ENCODE results near the gene LMTK2.

The LMTK2 gene

DNA sequence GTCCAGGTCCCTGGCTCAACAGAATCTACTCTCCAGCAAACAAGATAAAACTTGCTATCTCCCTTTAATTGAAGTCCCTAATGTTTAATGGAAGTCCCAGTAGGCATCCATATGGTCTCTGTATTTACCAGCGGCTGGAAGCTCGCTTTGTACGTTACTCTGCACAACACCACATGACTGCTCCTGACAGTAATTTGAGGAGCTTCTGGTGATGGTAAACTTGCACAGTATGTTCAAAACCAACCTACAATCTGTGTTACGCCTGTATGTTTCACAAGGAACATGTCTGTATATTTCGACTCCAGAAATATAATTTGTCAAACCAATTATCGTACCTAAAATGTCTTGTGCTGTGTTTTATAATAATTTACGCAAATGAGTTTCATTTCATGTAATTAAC, 149.8 kb downstream of the LMTK2 start:
- H3K27me3 ChIP-seq (ENCODE audit: insufficient read depth, low read depth, severe bottlenecking), result no peaks in the 10 kb centered on the region
- peaks cover 27% of the 10 kb centered on the region for H3K36me3 ChIP-seq
- TF ChIP-seq, protein P1, sequence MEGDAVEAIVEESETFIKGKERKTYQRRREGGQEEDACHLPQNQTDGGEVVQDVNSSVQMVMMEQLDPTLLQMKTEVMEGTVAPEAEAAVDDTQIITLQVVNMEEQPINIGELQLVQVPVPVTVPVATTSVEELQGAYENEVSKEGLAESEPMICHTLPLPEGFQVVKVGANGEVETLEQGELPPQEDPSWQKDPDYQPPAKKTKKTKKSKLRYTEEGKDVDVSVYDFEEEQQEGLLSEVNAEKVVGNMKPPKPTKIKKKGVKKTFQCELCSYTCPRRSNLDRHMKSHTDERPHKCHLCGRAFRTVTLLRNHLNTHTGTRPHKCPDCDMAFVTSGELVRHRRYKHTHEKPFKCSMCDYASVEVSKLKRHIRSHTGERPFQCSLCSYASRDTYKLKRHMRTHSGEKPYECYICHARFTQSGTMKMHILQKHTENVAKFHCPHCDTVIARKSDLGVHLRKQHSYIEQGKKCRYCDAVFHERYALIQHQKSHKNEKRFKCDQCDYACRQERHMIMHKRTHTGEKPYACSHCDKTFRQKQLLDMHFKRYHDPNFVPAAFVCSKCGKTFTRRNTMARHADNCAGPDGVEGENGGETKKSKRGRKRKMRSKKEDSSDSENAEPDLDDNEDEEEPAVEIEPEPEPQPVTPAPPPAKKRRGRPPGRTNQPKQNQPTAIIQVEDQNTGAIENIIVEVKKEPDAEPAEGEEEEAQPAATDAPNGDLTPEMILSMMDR (IDR thresholded peaks at IDR 0.05; ENCODE audit: low read depth, low read length), result no peak
- DNase-seq, result no peak
- no peak overlapping the region for H3K27ac ChIP-seq
- H3K9me3 ChIP-seq (ENCODE audit: severe bottlenecking), result peaks cover 3% of the 10 kb centered on the region
- no peak overlapping the region for H3K4me3 ChIP-seq (ENCODE audit: low read depth, low read length)

DNA sequence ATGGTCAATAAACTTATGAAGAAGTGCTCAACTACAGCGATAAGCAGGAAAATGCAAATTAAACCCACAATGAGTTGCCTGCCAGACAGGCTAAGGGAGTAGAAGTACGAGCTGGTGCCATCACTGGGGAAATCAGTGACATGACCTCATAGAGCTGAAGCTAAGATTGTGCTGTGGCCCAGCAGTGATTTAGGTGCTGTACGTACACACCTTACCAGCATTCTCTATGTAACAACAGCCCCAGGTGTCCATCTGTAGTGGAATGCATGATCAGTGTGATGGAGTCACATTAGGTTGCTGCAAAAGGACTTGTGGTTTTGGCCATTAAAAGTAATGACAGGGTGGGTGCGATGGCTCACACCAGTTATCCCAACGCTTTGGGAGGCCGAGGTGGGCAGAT, 151.0 kb downstream of the LMTK2 start:
- no peak overlapping the region for H3K4me3 ChIP-seq (ENCODE audit: low read depth, low read length)
- H3K9me3 ChIP-seq (ENCODE audit: severe bottlenecking), result peaks cover 5% of the 10 kb centered on the region
- H3K27me3 ChIP-seq (ENCODE audit: insufficient read depth, low read depth, severe bottlenecking), result no peaks in the 10 kb centered on the region
- peaks cover 32% of the 10 kb centered on the region for H3K36me3 ChIP-seq
- TF ChIP-seq, protein P1 (IDR thresholded peaks at IDR 0.05; ENCODE audit: low read depth, low read length), result no peak
- H3K27ac ChIP-seq, result no peak overlapping the region
- DNase-seq, result no peak

Data from WERI-Rb-1 (cell line).